PFSK-1 (cell line): ENCODE results near the gene LRBA.

Source experiments
- FOXP2 ChIP-seq: optimal IDR thresholded peaks from 2 replicates; pipeline ENCODE3; 2011; ENCODE audit warnings: borderline replicate concordance, control low read depth, inconsistent platforms; ENCODE audit not compliant: insufficient read depth; ENCODE audit errors: extremely low read length, extremely low read depth
- POLR2AphosphoS5 ChIP-seq: IDR thresholded peaks from 2 replicates; pipeline ENCODE4 v1.6.1; 2012; ENCODE audit warnings: low read depth, mild to moderate bottlenecking, control low read depth, low read length, moderate library complexity
- SIN3A ChIP-seq: IDR thresholded peaks from 2 replicates; pipeline ENCODE4 v1.6.1; 2012; ENCODE audit warnings: mild to moderate bottlenecking, low read length, moderate library complexity, borderline replicate concordance; ENCODE audit not compliant: insufficient read depth
- TAF1 ChIP-seq: IDR thresholded peaks from 2 replicates; pipeline ENCODE4 v1.6.1; 2012; ENCODE audit warnings: low read length, control low read depth, borderline replicate concordance; ENCODE audit not compliant: insufficient read depth
- TF ChIP-seq, protein P1 (sequence below), 2 experiments: IDR thresholded peaks; 2 replicates each; pipeline versions ENCODE4 v1.6.1 to v1.8.0; 2011 to 2012; ENCODE audit warnings: low read depth in 2 of 2, low read length in 2 of 2, control low read depth in 1 of 2, inconsistent platforms in 1 of 2, mild to moderate bottlenecking in 1 of 2, moderate library complexity in 1 of 2; ENCODE audit not compliant: insufficient read depth in 1 of 2

The LRBA gene

DNA sequence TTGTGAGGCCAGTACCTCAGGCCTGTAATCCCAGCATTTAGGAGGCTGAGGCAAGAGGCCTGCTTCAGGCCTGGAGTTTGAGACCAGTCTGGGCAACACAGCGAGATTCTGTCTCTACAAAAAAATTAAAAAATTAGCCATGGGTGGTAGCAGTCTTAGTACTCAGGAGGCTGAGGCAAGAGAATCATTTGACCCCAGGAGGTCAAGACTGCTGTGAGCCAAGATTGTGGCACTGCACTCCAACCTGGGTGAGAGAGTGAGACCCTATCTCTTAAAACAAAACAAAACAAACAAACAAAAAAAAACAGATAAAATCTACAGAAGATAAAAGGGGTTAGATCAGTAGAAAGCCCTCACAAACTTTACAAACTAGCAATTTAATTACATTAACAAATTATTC, 352.4 kb downstream of the LRBA start:
- TF ChIP-seq, protein P1, sequence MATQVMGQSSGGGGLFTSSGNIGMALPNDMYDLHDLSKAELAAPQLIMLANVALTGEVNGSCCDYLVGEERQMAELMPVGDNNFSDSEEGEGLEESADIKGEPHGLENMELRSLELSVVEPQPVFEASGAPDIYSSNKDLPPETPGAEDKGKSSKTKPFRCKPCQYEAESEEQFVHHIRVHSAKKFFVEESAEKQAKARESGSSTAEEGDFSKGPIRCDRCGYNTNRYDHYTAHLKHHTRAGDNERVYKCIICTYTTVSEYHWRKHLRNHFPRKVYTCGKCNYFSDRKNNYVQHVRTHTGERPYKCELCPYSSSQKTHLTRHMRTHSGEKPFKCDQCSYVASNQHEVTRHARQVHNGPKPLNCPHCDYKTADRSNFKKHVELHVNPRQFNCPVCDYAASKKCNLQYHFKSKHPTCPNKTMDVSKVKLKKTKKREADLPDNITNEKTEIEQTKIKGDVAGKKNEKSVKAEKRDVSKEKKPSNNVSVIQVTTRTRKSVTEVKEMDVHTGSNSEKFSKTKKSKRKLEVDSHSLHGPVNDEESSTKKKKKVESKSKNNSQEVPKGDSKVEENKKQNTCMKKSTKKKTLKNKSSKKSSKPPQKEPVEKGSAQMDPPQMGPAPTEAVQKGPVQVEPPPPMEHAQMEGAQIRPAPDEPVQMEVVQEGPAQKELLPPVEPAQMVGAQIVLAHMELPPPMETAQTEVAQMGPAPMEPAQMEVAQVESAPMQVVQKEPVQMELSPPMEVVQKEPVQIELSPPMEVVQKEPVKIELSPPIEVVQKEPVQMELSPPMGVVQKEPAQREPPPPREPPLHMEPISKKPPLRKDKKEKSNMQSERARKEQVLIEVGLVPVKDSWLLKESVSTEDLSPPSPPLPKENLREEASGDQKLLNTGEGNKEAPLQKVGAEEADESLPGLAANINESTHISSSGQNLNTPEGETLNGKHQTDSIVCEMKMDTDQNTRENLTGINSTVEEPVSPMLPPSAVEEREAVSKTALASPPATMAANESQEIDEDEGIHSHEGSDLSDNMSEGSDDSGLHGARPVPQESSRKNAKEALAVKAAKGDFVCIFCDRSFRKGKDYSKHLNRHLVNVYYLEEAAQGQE (IDR thresholded peaks at IDR 0.05; ENCODE audit: insufficient read depth in 1 of 2, low read depth in 2 of 2, low read length in 2 of 2), result no peak
- TF ChIP-seq TAF1, result no peak
- no peak for TF ChIP-seq POLR2AphosphoS5
- no peak for TF ChIP-seq FOXP2
- TF ChIP-seq SIN3A, result no peak

DNA sequence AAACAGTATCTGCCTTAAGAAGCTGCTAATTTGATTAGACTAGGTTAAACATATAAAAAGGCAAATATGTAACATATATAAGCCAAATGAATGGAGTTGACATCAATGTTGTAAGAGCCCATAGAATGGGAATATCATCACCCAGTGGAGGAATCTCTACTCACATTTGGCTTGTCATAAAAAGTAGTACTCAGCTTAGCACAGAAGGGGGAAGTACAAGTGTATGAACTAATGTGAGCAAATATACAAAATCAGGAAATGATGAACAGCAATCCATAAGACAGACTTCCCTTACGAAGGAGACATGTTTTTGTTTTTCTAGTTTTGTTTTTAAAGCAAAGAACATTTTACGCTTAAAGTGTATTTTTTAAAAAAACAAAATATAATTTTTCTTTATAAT, 358.2 kb downstream of the LRBA start:
- TF ChIP-seq TAF1 (no peak), FOXP2 (no peak), POLR2AphosphoS5 (no peak), SIN3A (no peak)
- TF ChIP-seq, protein P1 (IDR thresholded peaks at IDR 0.05; ENCODE audit: insufficient read depth in 1 of 2, low read depth in 2 of 2, low read length in 2 of 2), result no peak

DNA sequence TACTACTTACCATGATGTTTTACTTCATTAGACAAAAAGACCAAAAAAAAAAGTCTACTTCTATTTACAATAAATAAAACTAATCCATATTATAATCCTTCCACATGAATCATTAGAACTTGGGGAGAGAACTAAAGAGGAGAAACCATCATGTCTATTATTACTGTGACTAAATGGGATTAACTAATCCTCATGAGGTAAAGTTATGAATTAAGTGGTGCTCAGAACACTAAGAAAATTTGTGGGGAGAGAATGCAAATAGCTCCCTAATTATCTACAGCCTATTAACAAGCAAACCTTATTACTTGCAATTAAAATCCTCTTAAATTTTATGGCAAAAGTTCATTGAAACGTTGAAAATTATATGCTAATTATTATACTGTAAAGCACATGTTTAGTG, 364.3 kb downstream of the LRBA start:
- no peak for TF ChIP-seq FOXP2

DNA sequence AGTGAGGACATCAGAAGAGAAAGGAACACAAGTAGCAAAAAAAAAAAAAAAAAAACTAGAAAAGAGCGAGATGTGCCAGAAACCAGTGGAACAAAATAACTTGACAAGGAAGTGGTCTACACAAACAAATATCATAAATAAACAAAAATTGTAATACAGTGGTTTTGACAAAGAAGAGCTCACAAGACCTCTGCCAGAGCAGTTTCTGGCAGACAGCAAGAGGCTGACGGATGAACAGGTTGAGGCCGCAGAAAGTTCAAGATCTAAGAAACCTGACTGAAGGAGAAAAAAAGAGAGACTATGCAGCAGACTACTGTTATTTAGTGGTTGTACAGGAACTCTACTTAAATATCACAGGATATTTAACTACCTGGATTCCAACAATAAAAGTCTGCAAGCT, 367.0 kb downstream of the LRBA start:
- TF ChIP-seq FOXP2 (no peak), POLR2AphosphoS5 (no peak)
- TF ChIP-seq, protein P1 (IDR thresholded peaks at IDR 0.05; ENCODE audit: insufficient read depth in 1 of 2, low read depth in 2 of 2, low read length in 2 of 2), result no peak

DNA sequence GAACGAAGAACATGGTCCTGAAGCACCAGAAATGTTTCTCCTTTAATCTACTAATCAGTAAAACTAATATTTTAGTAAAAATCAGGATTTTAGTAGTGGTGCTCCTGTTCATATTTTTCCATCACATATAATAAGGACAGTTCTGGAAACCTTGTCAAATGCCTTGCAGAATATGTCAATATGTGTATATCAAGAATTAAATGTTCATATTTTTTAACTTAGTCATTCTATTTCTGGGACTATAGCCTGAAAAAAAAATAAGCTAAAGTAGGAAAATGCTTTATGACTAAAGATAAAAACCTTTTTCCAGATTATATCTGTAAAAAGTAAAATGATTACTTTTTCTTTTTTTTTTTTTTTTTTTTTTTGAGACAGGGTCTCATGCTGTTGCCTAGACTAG, 368.1 kb downstream of the LRBA start:
- TF ChIP-seq TAF1 (no peak), POLR2AphosphoS5 (no peak), FOXP2 (no peak), SIN3A (no peak)
- TF ChIP-seq, protein P1 (IDR thresholded peaks at IDR 0.05; ENCODE audit: insufficient read depth in 1 of 2, low read depth in 2 of 2, low read length in 2 of 2), result no peak
